Calu3 (cell line): ENCODE data around the gene ASAH2. TPM values are rescaled to one million over a fixed set of nuclear protein-coding genes. Genes with fewer than 3 reads are reported as not detected.

Source experiments
- BruUV-seq: library from RNA; stranded (reverse); fragments of 400-500 nt; replicated peaks from 2 replicates; lab custom pipeline; 2021; lab: Mats Ljungman, UMichigan
- CTCF ChIA-PET: fragments of 300-600 bp; sonication (Branson Sonifier 250); formaldehyde crosslinking; loops from one replicate; lab custom pipeline; 2022; ENCODE audit warnings: antibody characterized with exemption; lab: Charles Lee
- DNase-seq: peaks from one replicate; pipeline ENCODE4 v3.0.0; 2022
- H3K27ac Mint-ChIP-seq: one replicate; pipeline ENCODE4 v1.8.0; 2022; ENCODE audit warnings: mixed read lengths; ENCODE audit not compliant: unreplicated experiment
- H3K27me3 Mint-ChIP-seq: one replicate; pipeline ENCODE4 v1.8.0; 2022; ENCODE audit warnings: mixed read lengths; ENCODE audit not compliant: unreplicated experiment
- H3K36me3 Mint-ChIP-seq: one replicate; pipeline ENCODE4 v1.8.0; 2022; ENCODE audit warnings: mild to moderate bottlenecking, moderate library complexity, mixed read lengths; ENCODE audit not compliant: insufficient read depth, unreplicated experiment
- H3K4me1 Mint-ChIP-seq: one replicate; pipeline ENCODE4 v1.8.0; 2022; ENCODE audit warnings: mild to moderate bottlenecking, low read depth, mixed read lengths; ENCODE audit not compliant: unreplicated experiment
- H3K4me3 Mint-ChIP-seq: one replicate; pipeline ENCODE4 v1.8.0; 2022; ENCODE audit warnings: mild to moderate bottlenecking, low read depth, moderate library complexity, mixed read lengths; ENCODE audit not compliant: unreplicated experiment
- H3K9me3 Mint-ChIP-seq: one replicate; pipeline ENCODE4 v1.8.0; 2022; ENCODE audit warnings: low read depth, mixed read lengths; ENCODE audit not compliant: unreplicated experiment
- CTCF ChIP-seq: fragments of 200-600 bp; IDR thresholded peaks from one replicate; pipeline ENCODE4 v1.8.0; 2022; ENCODE audit warnings: antibody characterized with exemption; ENCODE audit not compliant: unreplicated experiment
- intact Hi-C: fragments of 100-400 bp; cut with micrococcal nuclease; formaldehyde crosslinking; loops from one replicate; pipeline ENCODE4 v1.10.0; 2022; ENCODE audit not compliant: unreplicated experiment
- total RNA-seq: library from RNA; stranded (reverse); gene quantifications from 2 replicates; pipeline ENCODE4 v1.2.3, GENCODE V29; 2022

The ASAH2 gene
- total RNA-seq, 1 experiment from 2014 or later = 3.9 TPM

GRCh38 chr10:50286517-50286916, 35.2 kb upstream of the ASAH2 start:
- no peaks in the 10 kb centered on the region for H3K9me3 Mint-ChIP-seq
- H3K27ac Mint-ChIP-seq = no peak overlapping the region
- DNase-seq = no peak
- intact Hi-C loops = no loop called here
- no peaks in the 10 kb centered on the region for H3K4me1 Mint-ChIP-seq
- no peaks in the 10 kb centered on the region for H3K36me3 Mint-ChIP-seq
- TF ChIP-seq CTCF = no peak
- BruUV-seq = no TSS peak
- CTCF ChIA-PET = no interaction called here
- H3K27me3 Mint-ChIP-seq = peaks cover 33% of the 10 kb centered on the region
- H3K4me3 Mint-ChIP-seq = no peak overlapping the region

- intact Hi-C loops = no loop called here
These were observed 30.7 kb upstream of the ASAH2 start for GRCh38 chr10:50281967-50282522.

GRCh38 chr10:50281210-50281966, 30.1 kb upstream of the ASAH2 start:
- Mint-ChIP-seq H3K4me1 (no peaks in the 10 kb centered on the region), H3K27ac (no peak overlapping the region), H3K9me3 (no peaks in the 10 kb centered on the region), H3K4me3 (no peak overlapping the region), H3K27me3 (peaks cover 47% of the 10 kb centered on the region), H3K36me3 (no peaks in the 10 kb centered on the region)
- CTCF ChIA-PET = no interaction called here
- no peak for DNase-seq
- TF ChIP-seq CTCF = no peak
- intact Hi-C loops = no loop called here
- no TSS peak for BruUV-seq

More at GRCh38 chr10:50281967-50282522, 30.7 kb upstream of the ASAH2 start:
- Mint-ChIP-seq H3K27ac (no peak overlapping the region), H3K36me3 (no peaks in the 10 kb centered on the region), H3K4me1 (no peaks in the 10 kb centered on the region), H3K9me3 (no peaks in the 10 kb centered on the region), H3K27me3 (peaks cover 40% of the 10 kb centered on the region), H3K4me3 (no peak overlapping the region)
- DNase-seq = no peak
- no peak for TF ChIP-seq CTCF
- no TSS peak for BruUV-seq
- CTCF ChIA-PET = no interaction called here

GRCh38 chr10:50280049-50280841, 28.9 kb upstream of the ASAH2 start:
- CTCF ChIA-PET = no interaction called here
- BruUV-seq = no TSS peak
- no peak overlapping the region for H3K27ac Mint-ChIP-seq
- no peak overlapping the region for H3K4me3 Mint-ChIP-seq
- H3K9me3 Mint-ChIP-seq = no peaks in the 10 kb centered on the region
- TF ChIP-seq CTCF = no peak
- peaks cover 50% of the 10 kb centered on the region for H3K27me3 Mint-ChIP-seq
- DNase-seq = no peak
- no peaks in the 10 kb centered on the region for H3K36me3 Mint-ChIP-seq
- H3K4me1 Mint-ChIP-seq = no peaks in the 10 kb centered on the region
- intact Hi-C loops = no loop called here
